ENCODE results near the gene SLC1A5. TPM values are rescaled to one million over a fixed set of nuclear protein-coding genes. Genes with fewer than 3 reads are reported as not detected.

The SLC1A5 gene
- total RNA-seq, 4 donors from 2014 or later = 19.8 to 104 (median 91.4) TPM

DNA sequence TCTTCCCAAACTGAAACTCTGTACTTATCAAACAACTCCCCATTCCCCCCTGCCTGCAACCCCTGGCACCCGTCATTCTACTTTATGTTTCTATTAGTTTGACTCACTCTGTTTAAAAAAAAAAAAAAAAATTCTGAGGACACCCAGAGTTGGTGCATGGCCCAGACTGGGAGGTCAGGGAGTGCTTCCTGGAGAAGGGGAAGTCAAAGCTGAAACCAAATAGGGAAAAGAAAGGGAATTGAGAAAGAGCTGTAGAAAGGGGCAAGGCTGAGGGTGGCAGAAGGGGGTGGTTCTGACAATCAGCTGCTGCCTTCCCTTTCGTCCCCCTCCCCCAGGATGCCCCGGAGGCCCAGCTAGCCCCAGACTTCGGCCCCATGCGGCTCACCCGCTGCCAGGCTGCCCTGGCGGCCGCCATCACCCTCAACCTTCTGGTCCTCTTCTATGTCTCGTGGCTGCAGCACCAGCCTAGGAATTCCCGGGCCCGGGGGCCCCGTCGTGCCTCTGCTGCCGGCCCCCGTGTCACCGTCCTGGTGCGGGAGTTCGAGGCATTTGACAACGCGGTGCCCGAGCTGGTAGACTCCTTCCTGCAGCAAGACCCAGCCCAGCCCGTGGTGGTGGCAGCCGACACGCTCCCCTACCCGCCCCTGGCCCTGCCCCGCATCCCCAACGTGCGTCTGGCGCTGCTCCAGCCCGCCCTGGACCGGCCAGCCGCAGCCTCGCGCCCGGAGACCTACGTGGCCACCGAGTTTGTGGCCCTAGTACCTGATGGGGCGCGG lies 33.1 kb downstream of the SLC1A5 start:
- Histone ChIP-seq H3K4me3 (no peak overlapping the region), H3K27ac (peak overlapping the region in 3 of 4 donors; percentile 9 to 48 (median 37)), H3K27me3 (no peaks in the 10 kb centered on the region), H3K9me3 (no peaks in the 10 kb centered on the region), H3K36me3 (peaks cover 0 to 6% (median 0%) of the 10 kb centered on the region in 4 donors), H3K4me1 (peaks cover 0 to 10% (median 8%) of the 10 kb centered on the region in 4 donors)
- in situ Hi-C loops (cut with MboI; ENCODE audit: low pct_ligation_motif_present in 1 of 4, low pct_unique_long_range_greater_than_20kb in 1 of 4, low sequenced_read_pairs in 3 of 4) = loop anchor here in 3 of 4 donors (5.0 to 25.0 kb wide), 3 partner anchors 87 to 232 kb away; no protein-coding TSS in a partner anchor
- TF ChIP-seq, protein P1, sequence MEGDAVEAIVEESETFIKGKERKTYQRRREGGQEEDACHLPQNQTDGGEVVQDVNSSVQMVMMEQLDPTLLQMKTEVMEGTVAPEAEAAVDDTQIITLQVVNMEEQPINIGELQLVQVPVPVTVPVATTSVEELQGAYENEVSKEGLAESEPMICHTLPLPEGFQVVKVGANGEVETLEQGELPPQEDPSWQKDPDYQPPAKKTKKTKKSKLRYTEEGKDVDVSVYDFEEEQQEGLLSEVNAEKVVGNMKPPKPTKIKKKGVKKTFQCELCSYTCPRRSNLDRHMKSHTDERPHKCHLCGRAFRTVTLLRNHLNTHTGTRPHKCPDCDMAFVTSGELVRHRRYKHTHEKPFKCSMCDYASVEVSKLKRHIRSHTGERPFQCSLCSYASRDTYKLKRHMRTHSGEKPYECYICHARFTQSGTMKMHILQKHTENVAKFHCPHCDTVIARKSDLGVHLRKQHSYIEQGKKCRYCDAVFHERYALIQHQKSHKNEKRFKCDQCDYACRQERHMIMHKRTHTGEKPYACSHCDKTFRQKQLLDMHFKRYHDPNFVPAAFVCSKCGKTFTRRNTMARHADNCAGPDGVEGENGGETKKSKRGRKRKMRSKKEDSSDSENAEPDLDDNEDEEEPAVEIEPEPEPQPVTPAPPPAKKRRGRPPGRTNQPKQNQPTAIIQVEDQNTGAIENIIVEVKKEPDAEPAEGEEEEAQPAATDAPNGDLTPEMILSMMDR (IDR thresholded peaks at IDR 0.05) = no peak
- intact Hi-C loops (cut with DNase I; ENCODE audit: low total_unique reads) = loop anchor here (5.0 kb wide), 2 partner anchors 237 to 667 kb away; no protein-coding TSS in a partner anchor
- 38 to 88% methylated on average over 1 to 35 of the region's 39 CpGs for WGBS, 2 donors (ENCODE audit: low coverage in 1 of 2)
- DNase-seq = no peak

DNA sequence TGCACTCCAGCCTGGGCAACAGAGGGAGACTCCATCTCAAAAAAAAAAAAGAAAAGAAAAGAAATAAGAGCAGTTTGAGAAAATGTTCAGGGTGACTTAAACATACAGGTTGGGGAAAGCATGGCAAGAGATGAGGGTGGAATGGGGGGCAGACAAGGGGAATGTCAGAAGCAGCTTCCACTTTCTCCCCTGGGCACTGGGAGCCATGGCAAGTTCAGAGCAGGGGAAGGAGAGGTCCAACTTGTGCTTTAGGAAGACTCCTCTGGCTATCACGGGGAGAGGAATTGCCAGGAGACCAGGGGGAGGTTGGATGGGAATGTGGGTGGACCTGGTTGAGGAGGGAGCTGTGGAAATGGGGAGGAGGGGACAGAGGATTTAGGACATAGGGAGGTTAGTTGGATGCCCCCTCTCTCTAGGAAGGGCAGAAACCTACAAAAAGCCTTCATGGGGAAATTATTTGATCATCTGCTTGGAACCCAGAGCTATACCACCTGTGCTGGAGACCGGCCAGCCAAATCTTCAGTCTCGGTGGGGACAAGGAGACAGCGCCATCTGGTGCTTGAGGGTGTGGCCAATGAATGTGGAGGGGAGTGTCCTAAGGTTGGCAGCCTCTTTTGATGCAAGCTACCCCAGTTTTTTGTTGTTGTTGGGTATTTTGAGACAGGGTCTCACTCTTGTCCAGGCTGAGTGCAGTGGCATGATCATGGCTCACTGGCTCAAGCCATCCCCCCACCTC lies 34.8 kb downstream of the SLC1A5 start:
- no peak overlapping the region for H3K4me3 ChIP-seq
- H3K9me3 ChIP-seq = no peaks in the 10 kb centered on the region
- in situ Hi-C loops (cut with MboI; ENCODE audit: low pct_ligation_motif_present in 1 of 4, low pct_unique_long_range_greater_than_20kb in 1 of 4, low sequenced_read_pairs in 3 of 4) (loop anchor here in 2 of 4 donors (10.0 to 25.0 kb wide), 2 partner anchors 91 to 234 kb away; no protein-coding TSS in a partner anchor), intact Hi-C loops (cut with DNase I; ENCODE audit: low total_unique reads) (no loop called here)
- peaks cover 0 to 10% (median 3%) of the 10 kb centered on the region in 4 donors for H3K4me1 ChIP-seq
- peak; percentile 78 for DNase-seq
- H3K36me3 ChIP-seq = peaks cover 0 to 6% (median 0%) of the 10 kb centered on the region in 4 donors
- no peak overlapping the region for H3K27ac ChIP-seq
- TF ChIP-seq, protein P1 (IDR thresholded peaks at IDR 0.05) = peak; percentile 37 to 52 (median 40)
- no peak for TF ChIP-seq POLR2A (IDR thresholded peaks at IDR 0.05)
- H3K27me3 ChIP-seq = no peaks in the 10 kb centered on the region
- WGBS, 2 donors (ENCODE audit: low coverage in 1 of 2) = 13 to 14% methylated on average over 2 to 4 of the region's 4 CpGs

DNA sequence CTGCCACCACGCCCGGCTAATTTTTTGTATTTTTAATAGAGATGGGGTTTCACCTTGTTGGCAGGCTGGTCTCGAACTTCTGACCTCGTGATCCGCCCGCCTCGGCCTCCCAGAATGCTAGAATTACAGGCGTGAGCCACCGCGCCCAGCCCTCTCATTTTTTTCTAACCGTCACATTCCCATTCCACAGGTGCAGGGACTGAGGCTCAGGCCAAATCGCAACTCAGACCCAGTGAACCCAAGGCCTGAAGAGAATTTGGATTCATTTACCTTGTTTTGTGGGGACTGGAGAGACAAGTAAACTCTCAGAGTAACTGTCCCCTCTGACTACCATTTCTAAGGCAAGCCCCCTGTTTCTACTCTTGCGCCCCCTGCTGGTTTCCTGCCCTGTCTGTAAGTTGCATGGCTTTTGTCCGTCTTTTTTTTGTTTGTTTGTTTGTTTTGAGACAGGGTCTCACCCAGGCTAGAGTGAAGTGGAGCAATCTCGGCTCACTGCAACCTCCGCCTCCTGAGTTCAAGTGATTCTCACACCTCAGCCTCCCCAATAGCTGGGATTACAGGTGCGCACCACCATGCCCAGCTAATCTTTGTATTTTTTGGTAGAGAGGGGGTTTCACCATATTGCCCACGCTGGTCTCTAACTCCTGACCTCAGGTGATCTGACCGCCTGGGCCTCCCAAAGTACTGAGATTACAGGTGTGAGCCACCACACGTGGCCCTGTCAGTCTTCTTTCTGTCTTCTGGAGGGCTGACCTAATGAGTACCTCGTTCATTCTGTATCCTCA lies 39.9 kb downstream of the SLC1A5 start:
- H3K36me3 ChIP-seq = no peaks in the 10 kb centered on the region
- H3K4me3 ChIP-seq = no peak overlapping the region
- no peak overlapping the region for H3K27ac ChIP-seq
- intact Hi-C loops (cut with DNase I; ENCODE audit: low total_unique reads) (loop anchor here (5.0 kb wide), 2 partner anchors 46 to 146 kb away; partner anchors contain the start of gene CALM3), in situ Hi-C loops (cut with MboI; ENCODE audit: low pct_ligation_motif_present in 1 of 4, low pct_unique_long_range_greater_than_20kb in 1 of 4, low sequenced_read_pairs in 3 of 4) (no loop called here)
- H3K9me3 ChIP-seq = no peaks in the 10 kb centered on the region
- WGBS, 2 donors (ENCODE audit: low coverage in 1 of 2) = 60 to 73% methylated on average over 2 to 21 of the region's 21 CpGs
- TF ChIP-seq EP300 (IDR thresholded peaks at IDR 0.05; ENCODE audit: low read depth) = no peak
- TF ChIP-seq, protein P1 (IDR thresholded peaks at IDR 0.05) = peak; percentile 71 to 83 (median 78)
- DNase-seq = peak; percentile 72
- H3K4me1 ChIP-seq = peaks cover 10 to 24% (median 14%) of the 10 kb centered on the region in 4 donors
- no peaks in the 10 kb centered on the region for H3K27me3 ChIP-seq
